Measurements from ENCODE around the gene FILIP1L. TPM values are rescaled to one million over a fixed set of nuclear protein-coding genes. Genes with fewer than 3 reads are reported as not detected.

The FILIP1L gene
- total RNA-seq, 1 experiment from 2014 or later, result 15.5 TPM

- H3K27me3 ChIP-seq (replicated peaks; ENCODE audit: control insufficient read depth, insufficient read depth, low read length), result no peaks in the 10 kb centered on the region
- intact Hi-C loops (cut with micrococcal nuclease; ENCODE audit: unreplicated experiment), result no loop called here
- peaks cover 22% of the 10 kb centered on the region; the same call in 1 of the 2 replicates for H3K4me1 ChIP-seq
- DNase-seq, result no peak
- no TSS peak for BruUV-seq (replicated peaks)
- no peak overlapping the region for H3K4me3 Mint-ChIP-seq (ENCODE audit: unreplicated experiment)
- no peaks in the 10 kb centered on the region for H3K9me3 ChIP-seq
- TF ChIP-seq CTCF (IDR thresholded peaks at IDR 0.05; ENCODE audit: insufficient read depth in 1 of 2, low read depth in 1 of 2, low read length in 1 of 2, severe bottlenecking in 1 of 2, unreplicated experiment in 1 of 2), result no peak
- no peaks in the 10 kb centered on the region for H3K36me3 ChIP-seq (ENCODE audit: control insufficient read depth, insufficient read depth, low read length)
- ChIA-PET CTCF (no interaction called here), POLR2A (no interaction called here)
- H3K27me3 Mint-ChIP-seq (ENCODE audit: insufficient read depth, unreplicated experiment), result no peaks in the 10 kb centered on the region
- peaks cover 20% of the 10 kb centered on the region for H3K4me1 Mint-ChIP-seq (ENCODE audit: low read depth, unreplicated experiment)
- H3K36me3 Mint-ChIP-seq (ENCODE audit: insufficient read depth, unreplicated experiment), result no peaks in the 10 kb centered on the region
- H3K9me3 Mint-ChIP-seq (ENCODE audit: unreplicated experiment), result no peaks in the 10 kb centered on the region
- H3K27ac Mint-ChIP-seq (ENCODE audit: unreplicated experiment), result no peak overlapping the region
- no peak overlapping the region for H3K4me3 ChIP-seq (ENCODE audit: low read depth, low read length)
These were observed 157.0 kb downstream of the FILIP1L start for GRCh38 chr3:99957151-99957796.

GRCh38 chr3:99955773-99956562, 158.3 kb downstream of the FILIP1L start:
- ChIA-PET CTCF (no interaction called here), POLR2A (no interaction called here)
- H3K36me3 ChIP-seq (ENCODE audit: control insufficient read depth, insufficient read depth, low read length), result no peaks in the 10 kb centered on the region
- intact Hi-C loops (cut with micrococcal nuclease; ENCODE audit: unreplicated experiment), result no loop called here
- BruUV-seq (replicated peaks), result no TSS peak
- Mint-ChIP-seq H3K27ac (ENCODE audit: unreplicated experiment) (no peak overlapping the region), H3K27me3 (ENCODE audit: insufficient read depth, unreplicated experiment) (no peaks in the 10 kb centered on the region), H3K4me1 (ENCODE audit: low read depth, unreplicated experiment) (peaks cover 19% of the 10 kb centered on the region), H3K36me3 (ENCODE audit: insufficient read depth, unreplicated experiment) (no peaks in the 10 kb centered on the region), H3K4me3 (ENCODE audit: unreplicated experiment) (no peak overlapping the region), H3K9me3 (ENCODE audit: unreplicated experiment) (no peaks in the 10 kb centered on the region)
- no peaks in the 10 kb centered on the region for H3K9me3 ChIP-seq
- TF ChIP-seq CTCF (IDR thresholded peaks at IDR 0.05; ENCODE audit: insufficient read depth in 1 of 2, low read depth in 1 of 2, low read length in 1 of 2, severe bottlenecking in 1 of 2, unreplicated experiment in 1 of 2), result no peak
- peaks cover 22% of the 10 kb centered on the region; the same call in 1 of the 2 replicates for H3K4me1 ChIP-seq
- no peak for DNase-seq
- no peaks in the 10 kb centered on the region for H3K27me3 ChIP-seq (replicated peaks; ENCODE audit: control insufficient read depth, insufficient read depth, low read length)
- H3K4me3 ChIP-seq (ENCODE audit: low read depth, low read length), result no peak overlapping the region

- no peak overlapping the region for H3K27ac Mint-ChIP-seq (ENCODE audit: unreplicated experiment)
These were observed 159.2 kb downstream of the FILIP1L start for GRCh38 chr3:99954914-99955644.

More at GRCh38 chr3:99954914-99955644, 159.2 kb downstream of the FILIP1L start:
- H3K36me3 ChIP-seq (ENCODE audit: control insufficient read depth, insufficient read depth, low read length), result no peaks in the 10 kb centered on the region
- H3K27me3 ChIP-seq (replicated peaks; ENCODE audit: control insufficient read depth, insufficient read depth, low read length), result no peaks in the 10 kb centered on the region
- H3K9me3 ChIP-seq, result no peaks in the 10 kb centered on the region
- H3K27me3 Mint-ChIP-seq (ENCODE audit: insufficient read depth, unreplicated experiment), result no peaks in the 10 kb centered on the region
- no peak for DNase-seq
- no peak overlapping the region for H3K4me3 ChIP-seq (ENCODE audit: low read depth, low read length)
- peaks cover 28% of the 10 kb centered on the region for H3K4me1 Mint-ChIP-seq (ENCODE audit: low read depth, unreplicated experiment)
- H3K4me1 ChIP-seq, result peaks cover 18% of the 10 kb centered on the region
- no peak overlapping the region for H3K4me3 Mint-ChIP-seq (ENCODE audit: unreplicated experiment)
- no peaks in the 10 kb centered on the region for H3K36me3 Mint-ChIP-seq (ENCODE audit: insufficient read depth, unreplicated experiment)
- no peak for TF ChIP-seq CTCF (IDR thresholded peaks at IDR 0.05; ENCODE audit: insufficient read depth in 1 of 2, low read depth in 1 of 2, low read length in 1 of 2, severe bottlenecking in 1 of 2, unreplicated experiment in 1 of 2)
- ChIA-PET POLR2A (no interaction called here), CTCF (no interaction called here)
- H3K9me3 Mint-ChIP-seq (ENCODE audit: unreplicated experiment), result no peaks in the 10 kb centered on the region
- BruUV-seq (replicated peaks), result no TSS peak
- intact Hi-C loops (cut with micrococcal nuclease; ENCODE audit: unreplicated experiment), result no loop called here
